GM12891 (cell line): ENCODE results near the gene PRUNE2.

Source experiments
- POLR2A ChIP-seq: IDR thresholded peaks from 2 replicates; pipeline ENCODE4 v1.6.1; 2011; ENCODE audit warnings: low read depth, low read length, control low read depth
- TAF1 ChIP-seq: IDR thresholded peaks from 2 replicates; pipeline ENCODE4 v1.6.1; 2011; ENCODE audit warnings: low read depth, low read length, control low read depth

DNA sequence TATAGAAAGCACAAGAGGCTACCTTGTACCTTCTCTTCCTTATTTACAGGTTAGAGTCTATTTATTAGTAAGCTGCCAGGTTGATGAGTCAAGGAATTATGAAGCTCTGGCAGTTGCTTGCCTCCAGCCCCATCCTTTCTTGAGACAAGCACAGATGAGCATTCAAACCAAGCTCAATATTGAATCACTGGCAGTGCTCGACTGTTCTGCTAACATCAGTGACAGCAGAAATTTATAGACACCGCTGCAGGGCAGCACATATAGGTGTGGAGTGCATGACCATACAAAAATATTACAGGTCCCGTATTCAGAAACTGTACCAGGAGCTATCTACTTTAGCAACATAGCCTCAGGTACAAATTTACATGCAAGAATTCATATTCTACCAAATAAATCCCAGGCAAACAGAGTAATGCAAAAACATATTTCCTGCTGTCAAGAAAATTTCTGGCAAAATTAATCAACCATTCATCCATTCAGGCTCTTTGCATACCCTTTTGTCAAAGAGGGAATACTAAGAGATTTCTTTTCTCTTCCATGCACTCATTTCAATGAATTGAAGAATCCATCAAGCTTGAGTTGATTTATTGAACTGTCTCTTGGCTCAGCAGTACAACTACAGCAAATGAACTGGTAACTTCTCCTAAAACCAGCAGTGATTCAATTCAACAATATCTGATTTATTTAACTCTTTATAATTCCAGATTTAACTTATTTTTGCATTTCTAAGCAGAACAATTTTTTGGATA, 168.6 kb downstream of the PRUNE2 start:
- no peak for TF ChIP-seq POLR2A
- TF ChIP-seq TAF1 = no peak
